ENCODE results near the gene RARB. TPM values are rescaled to one million over a fixed set of nuclear protein-coding genes. Genes with fewer than 3 reads are reported as not detected.

RARB gene
- total and polyA plus RNA-seq, 3 donors from 2014 or later, result 0.63 to 1.5 (median 0.99) TPM

DNA sequence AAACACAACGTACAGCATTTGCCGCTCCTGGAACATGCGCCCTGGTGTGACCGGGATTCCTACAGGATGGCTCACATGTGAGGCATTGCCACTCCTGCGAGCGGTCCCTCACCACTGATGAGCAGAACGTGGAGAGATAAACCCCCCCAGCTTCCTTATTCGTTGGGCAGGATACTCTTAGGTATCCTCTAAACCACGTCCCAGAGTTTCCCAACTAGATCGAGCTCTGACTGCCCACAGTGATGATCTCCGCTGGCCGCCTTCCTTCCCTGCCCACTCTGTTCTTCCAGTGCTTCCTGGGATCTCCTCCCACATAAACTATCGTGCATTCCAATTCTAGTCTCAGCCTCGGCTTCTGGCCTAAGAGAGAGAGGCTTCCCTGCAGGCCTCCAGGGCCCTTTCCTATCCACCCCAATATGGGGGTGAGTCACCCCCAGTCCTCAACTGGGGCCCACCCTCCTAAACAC is 144.9 kb downstream of the RARB start:
- TF ChIP-seq, protein P1, sequence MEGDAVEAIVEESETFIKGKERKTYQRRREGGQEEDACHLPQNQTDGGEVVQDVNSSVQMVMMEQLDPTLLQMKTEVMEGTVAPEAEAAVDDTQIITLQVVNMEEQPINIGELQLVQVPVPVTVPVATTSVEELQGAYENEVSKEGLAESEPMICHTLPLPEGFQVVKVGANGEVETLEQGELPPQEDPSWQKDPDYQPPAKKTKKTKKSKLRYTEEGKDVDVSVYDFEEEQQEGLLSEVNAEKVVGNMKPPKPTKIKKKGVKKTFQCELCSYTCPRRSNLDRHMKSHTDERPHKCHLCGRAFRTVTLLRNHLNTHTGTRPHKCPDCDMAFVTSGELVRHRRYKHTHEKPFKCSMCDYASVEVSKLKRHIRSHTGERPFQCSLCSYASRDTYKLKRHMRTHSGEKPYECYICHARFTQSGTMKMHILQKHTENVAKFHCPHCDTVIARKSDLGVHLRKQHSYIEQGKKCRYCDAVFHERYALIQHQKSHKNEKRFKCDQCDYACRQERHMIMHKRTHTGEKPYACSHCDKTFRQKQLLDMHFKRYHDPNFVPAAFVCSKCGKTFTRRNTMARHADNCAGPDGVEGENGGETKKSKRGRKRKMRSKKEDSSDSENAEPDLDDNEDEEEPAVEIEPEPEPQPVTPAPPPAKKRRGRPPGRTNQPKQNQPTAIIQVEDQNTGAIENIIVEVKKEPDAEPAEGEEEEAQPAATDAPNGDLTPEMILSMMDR (IDR thresholded peaks at IDR 0.05), result no peak
- no peak overlapping the region for H3K4me3 ChIP-seq
- WGBS, 2 donors, result 70 to 72% methylated on average over 10 to 14 of the region's 14 CpGs
- H3K9me3 ChIP-seq, result no peaks in the 10 kb centered on the region
- intact Hi-C loops (cut with DNase I; ENCODE audit: low total_unique reads), result no loop called here
- DNase-seq, result no peak
- no peak overlapping the region for H3K27ac ChIP-seq
- H3K4me1 ChIP-seq, result peaks cover 3% of the 10 kb centered on the region
- no peaks in the 10 kb centered on the region for H3K27me3 ChIP-seq
- H3K36me3 ChIP-seq (ENCODE audit: low read depth, missing control alignments), result no peaks in the 10 kb centered on the region

DNA sequence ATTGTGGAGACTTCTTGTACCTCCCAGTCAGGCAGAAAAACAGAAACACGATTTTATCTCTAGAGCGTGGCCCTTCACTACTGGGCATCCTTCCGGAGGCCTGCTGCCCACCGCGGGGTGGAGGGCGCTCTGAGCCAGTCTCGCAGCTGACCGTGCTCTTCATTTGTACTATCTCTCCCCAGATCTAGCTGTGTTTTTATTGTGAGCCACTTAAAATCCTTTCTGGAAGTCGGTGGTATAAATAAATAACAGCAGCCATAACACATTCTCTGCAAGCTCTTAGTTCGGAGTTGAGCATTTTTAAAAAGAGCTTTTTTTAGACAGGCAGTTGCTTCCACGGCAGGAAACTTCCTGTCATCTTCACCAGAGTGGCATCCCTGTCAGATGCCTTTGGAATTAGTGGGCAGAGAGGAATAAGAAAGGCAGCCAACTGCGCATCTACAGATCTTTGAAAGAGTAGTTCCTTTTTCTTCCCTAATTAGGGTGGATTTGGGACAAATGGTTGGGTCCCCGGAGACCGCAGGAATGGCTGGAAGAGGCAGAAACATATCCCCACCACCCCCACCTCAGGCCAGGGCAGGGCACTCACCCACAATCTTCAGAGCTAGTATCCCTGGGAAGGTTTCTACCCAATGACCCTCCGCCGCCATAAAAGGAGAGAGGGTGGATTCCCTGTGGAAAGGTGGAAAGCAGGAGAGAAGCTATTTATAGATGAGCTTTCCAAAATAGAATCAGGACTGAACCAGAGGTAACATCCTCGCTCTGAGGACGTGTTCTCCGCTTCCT is 145.5 kb downstream of the RARB start:
- H3K36me3 ChIP-seq (ENCODE audit: low read depth, missing control alignments), result no peaks in the 10 kb centered on the region

DNA sequence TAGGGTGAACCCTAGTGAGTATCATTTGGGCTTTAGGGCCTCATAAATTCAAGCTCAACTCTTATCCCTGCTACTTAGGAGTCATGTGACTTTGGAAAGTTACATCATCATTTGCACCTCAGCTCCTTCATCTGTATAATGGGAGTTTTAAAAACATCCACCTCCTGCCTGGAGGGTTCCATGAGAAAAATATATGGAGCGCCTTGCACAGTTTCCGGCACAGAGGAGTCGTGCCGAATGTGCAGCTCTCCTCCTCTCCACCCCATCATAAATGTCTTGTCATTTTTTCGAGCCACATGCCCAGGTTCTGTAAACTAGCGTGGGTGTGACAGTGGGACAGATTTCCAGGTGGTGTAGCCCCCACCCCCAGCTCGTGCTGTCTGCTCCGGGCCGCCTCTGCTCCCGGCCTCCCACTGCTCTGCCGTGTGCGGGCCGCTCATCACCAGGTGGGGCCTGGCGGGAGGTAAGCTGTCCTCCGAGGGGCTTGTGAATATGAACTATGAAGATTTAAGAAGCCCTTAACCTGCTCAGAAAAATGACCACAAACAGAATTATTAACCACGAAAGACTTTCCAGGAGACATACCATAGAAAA is 146.2 kb downstream of the RARB start:
- DNase-seq, result no peak
- Histone ChIP-seq H3K36me3 (ENCODE audit: low read depth, missing control alignments) (no peaks in the 10 kb centered on the region), H3K4me3 (no peak overlapping the region), H3K27me3 (no peaks in the 10 kb centered on the region), H3K27ac (no peak overlapping the region), H3K9me3 (no peaks in the 10 kb centered on the region), H3K4me1 (peaks cover 3% of the 10 kb centered on the region)
- TF ChIP-seq, protein P1 (IDR thresholded peaks at IDR 0.05), result no peak
- TF ChIP-seq POLR2A (IDR thresholded peaks at IDR 0.05), result no peak
- 69 to 82% methylated on average over 16 of the region's 16 CpGs for WGBS, 2 donors
- intact Hi-C loops (cut with DNase I; ENCODE audit: low total_unique reads), result no loop called here

More for the DNA sequence above, 145.5 kb downstream of the RARB start:
- DNase-seq, result no peak
- no peak overlapping the region for H3K4me3 ChIP-seq
- intact Hi-C loops (cut with DNase I; ENCODE audit: low total_unique reads), result no loop called here
- WGBS, 2 donors, result 67 to 74% methylated on average over 19 of the region's 19 CpGs
- TF ChIP-seq POLR2A (IDR thresholded peaks at IDR 0.05), result no peak
- TF ChIP-seq, protein P1 (IDR thresholded peaks at IDR 0.05), result no peak
- H3K9me3 ChIP-seq, result no peaks in the 10 kb centered on the region
- H3K4me1 ChIP-seq, result peaks cover 3% of the 10 kb centered on the region
- no peak overlapping the region for H3K27ac ChIP-seq
- H3K27me3 ChIP-seq, result no peaks in the 10 kb centered on the region

DNA sequence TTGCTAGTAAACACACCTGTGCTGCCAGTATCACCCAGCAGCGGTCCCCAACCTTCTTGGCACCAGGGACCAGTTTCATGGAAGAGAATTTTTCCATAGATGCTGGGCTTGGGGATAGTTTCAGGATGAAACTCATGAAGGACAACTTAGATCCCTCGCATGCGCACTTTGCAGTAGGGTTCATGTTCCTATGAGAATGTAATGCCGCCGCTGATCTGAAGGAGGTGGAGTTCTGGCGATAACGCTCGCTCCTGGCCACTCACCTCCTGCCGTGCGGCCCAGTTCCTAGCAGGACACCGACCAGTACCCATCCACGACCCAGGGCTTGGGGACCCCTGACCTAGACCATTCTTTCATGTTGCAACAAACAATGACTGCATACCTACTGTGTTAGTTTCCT is 146.9 kb downstream of the RARB start:
- H3K9me3 ChIP-seq, result no peaks in the 10 kb centered on the region
- H3K27ac ChIP-seq, result no peak overlapping the region
- no peak overlapping the region for H3K4me3 ChIP-seq
- no peaks in the 10 kb centered on the region for H3K27me3 ChIP-seq
- WGBS, 2 donors, result 65 to 87% methylated on average over 12 of the region's 12 CpGs
- H3K36me3 ChIP-seq (ENCODE audit: low read depth, missing control alignments), result no peaks in the 10 kb centered on the region
- peaks cover 3% of the 10 kb centered on the region for H3K4me1 ChIP-seq
- intact Hi-C loops (cut with DNase I; ENCODE audit: low total_unique reads), result no loop called here
- DNase-seq, result no peak
- TF ChIP-seq POLR2A (IDR thresholded peaks at IDR 0.05), result no peak
- TF ChIP-seq, protein P1 (IDR thresholded peaks at IDR 0.05), result no peak
